Peyer's patch (tissue), 4 donors: Measurements from ENCODE around the gene SACS. TPM values are rescaled to one million over a fixed set of nuclear protein-coding genes. Genes with fewer than 3 reads are reported as not detected.

Source experiments
- DNase-seq, 3 donors: peaks; one replicate each; pipeline ENCODE4 v3.0.0-alpha.2; 2017 to 2019
- H3K27ac ChIP-seq, 4 donors: fragments of 200-600 bp; sonication (generic); one replicate each; pipeline ENCODE4 v1.5.1; 2016 to 2019
- H3K27me3 ChIP-seq, 2 donors: fragments of 200-600 bp; sonication (generic); one replicate each; pipeline ENCODE4 v1.5.1; 2019
- H3K36me3 ChIP-seq, 3 donors: fragments of 200-600 bp; sonication (generic); one replicate each; pipeline ENCODE4 v1.5.1; 2016 to 2019
- H3K4me1 ChIP-seq, 4 donors: fragments of 200-600 bp; sonication (generic); one replicate each; pipeline ENCODE4 v1.5.1; 2016 to 2019
- H3K4me3 ChIP-seq, 4 donors: fragments of 200-600 bp; sonication (generic); 1 replicate in 3 of 4; 2 replicates in 1 of 4; pipeline ENCODE4 v1.5.1; 2016 to 2019; ENCODE audit warnings: mild to moderate bottlenecking in 1 of 4
- H3K9me3 ChIP-seq, 4 donors: fragments of 200-600 bp; sonication (generic); one replicate each; pipeline ENCODE4 v1.5.1; 2016 to 2019; ENCODE audit warnings: mild to moderate bottlenecking in 1 of 4
- POLR2A ChIP-seq, 2 donors: fragments of 450-650 bp; IDR thresholded peaks; one replicate each; pipeline ENCODE4 v1.5.1; 2017; ENCODE audit warnings: antibody characterized with exemption in 2 of 2, mild to moderate bottlenecking in 2 of 2, moderate library complexity in 2 of 2
- total RNA-seq, 4 donors: library from RNA; depleted of rRNA; stranded (reverse); fragments of >200 nt; gene quantifications; one replicate each; pipeline ENCODE4 v1.1.0, GENCODE V29; 2016
- TF ChIP-seq, protein P1 (sequence below), 6 experiments: fragments of 450-650 bp in 4 of 6; fragments of 200-600 bp in 2 of 6; sonication (generic) in 1 of 6; IDR thresholded peaks; one replicate each; pipeline ENCODE4 v1.5.1; 2017 to 2019; ENCODE audit warnings: antibody characterized with exemption in 6 of 6, mild to moderate bottlenecking in 3 of 6, moderate library complexity in 1 of 6

SACS gene
- total RNA-seq, 4 donors from 2014 or later: 5.4 to 49.5 (median 5.9) TPM

DNA sequence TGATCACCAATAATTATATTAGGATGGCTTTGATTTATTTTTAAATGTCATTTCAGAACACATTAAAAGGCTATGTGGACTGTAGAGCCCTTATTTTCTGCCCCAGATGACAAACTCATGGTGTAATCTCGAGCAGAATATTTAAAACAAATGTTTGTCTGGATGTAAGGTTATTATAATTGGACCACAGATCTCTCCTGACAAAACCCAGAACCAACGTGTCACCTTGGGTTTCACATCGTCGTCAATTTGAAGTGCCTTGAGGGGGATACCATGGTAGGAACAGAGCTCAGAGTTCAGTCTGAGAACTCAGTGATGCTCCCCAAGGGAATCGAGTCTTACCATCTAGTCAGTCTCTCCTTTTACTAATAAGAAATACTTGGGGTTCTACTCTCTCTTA is 2.8 kb downstream of the SACS start:
- TF ChIP-seq, protein P1, sequence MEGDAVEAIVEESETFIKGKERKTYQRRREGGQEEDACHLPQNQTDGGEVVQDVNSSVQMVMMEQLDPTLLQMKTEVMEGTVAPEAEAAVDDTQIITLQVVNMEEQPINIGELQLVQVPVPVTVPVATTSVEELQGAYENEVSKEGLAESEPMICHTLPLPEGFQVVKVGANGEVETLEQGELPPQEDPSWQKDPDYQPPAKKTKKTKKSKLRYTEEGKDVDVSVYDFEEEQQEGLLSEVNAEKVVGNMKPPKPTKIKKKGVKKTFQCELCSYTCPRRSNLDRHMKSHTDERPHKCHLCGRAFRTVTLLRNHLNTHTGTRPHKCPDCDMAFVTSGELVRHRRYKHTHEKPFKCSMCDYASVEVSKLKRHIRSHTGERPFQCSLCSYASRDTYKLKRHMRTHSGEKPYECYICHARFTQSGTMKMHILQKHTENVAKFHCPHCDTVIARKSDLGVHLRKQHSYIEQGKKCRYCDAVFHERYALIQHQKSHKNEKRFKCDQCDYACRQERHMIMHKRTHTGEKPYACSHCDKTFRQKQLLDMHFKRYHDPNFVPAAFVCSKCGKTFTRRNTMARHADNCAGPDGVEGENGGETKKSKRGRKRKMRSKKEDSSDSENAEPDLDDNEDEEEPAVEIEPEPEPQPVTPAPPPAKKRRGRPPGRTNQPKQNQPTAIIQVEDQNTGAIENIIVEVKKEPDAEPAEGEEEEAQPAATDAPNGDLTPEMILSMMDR (IDR thresholded peaks at IDR 0.05): no peak
- no peak for TF ChIP-seq POLR2A (IDR thresholded peaks at IDR 0.05)
- Histone ChIP-seq H3K9me3 (no peaks in the 10 kb centered on the region), H3K36me3 (no peaks in the 10 kb centered on the region), H3K4me3 (no peak overlapping the region), H3K27me3 (no peaks in the 10 kb centered on the region), H3K4me1 (peaks cover 0 to 10% (median 0%) of the 10 kb centered on the region in 4 donors), H3K27ac (no peak overlapping the region)
- no peak for DNase-seq

DNA sequence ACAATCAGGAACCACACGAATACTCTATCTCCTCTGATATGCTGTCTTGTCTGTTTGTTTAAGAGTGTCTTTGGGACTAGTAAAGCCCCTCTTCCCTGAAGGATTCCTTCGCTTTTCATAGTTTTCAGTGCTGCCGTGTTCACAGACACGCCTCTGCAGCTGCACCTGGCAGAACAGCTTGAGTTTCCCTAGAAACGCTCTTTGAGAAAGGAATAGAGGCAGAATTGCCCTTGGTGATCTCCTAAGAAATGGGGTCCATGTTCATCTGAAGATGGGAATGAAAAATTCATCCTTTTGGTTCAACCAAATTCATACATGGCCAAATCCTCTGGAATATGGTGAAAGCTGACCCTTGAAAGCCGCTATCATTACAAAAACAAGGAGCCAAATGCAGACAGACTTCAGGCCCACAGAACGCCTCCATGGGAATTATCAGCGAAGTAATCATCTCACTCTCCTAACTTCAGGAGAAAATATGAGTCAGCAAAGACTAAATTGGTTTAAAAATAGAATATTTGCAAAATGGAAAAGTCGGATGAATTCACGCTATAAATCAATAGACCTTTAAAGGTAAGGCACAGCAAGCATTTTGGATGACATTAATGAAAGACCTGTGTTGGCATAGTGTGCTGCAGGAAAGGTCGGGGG is 5.5 kb downstream of the SACS start:
- Histone ChIP-seq H3K4me3 (no peak overlapping the region), H3K27ac (peak overlapping the region in 2 of 4 donors; percentile 31 to 56), H3K9me3 (no peaks in the 10 kb centered on the region), H3K27me3 (no peaks in the 10 kb centered on the region), H3K4me1 (peaks cover 0 to 10% (median 0%) of the 10 kb centered on the region in 4 donors), H3K36me3 (no peaks in the 10 kb centered on the region)
- TF ChIP-seq, protein P1 (IDR thresholded peaks at IDR 0.05): no peak
- TF ChIP-seq POLR2A (IDR thresholded peaks at IDR 0.05): no peak
- no peak for DNase-seq

DNA sequence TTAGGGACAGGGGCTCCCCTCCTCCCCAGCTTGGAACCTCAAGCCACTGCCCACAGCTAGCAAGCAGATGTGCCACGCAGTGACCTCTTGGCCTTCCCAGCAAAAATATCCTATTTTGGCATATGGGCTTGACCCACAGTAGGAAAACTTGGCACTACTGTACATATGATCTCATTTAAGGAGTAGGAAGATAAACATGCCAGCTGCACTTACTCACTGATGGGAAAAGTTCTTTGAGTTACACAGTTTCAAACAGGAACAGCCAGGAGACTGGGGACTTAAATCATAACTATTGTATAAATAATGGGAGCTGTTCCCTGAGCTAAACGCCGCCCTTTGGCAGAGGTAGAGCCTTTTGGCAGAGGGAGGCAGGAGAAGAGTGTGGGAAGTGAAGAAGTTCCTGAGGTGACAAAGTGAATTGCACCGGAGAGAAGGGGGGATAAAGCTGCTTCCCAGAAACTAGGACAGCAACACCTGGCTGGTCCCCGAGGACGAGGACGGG is 6.1 kb downstream of the SACS start:
- TF ChIP-seq POLR2A (IDR thresholded peaks at IDR 0.05): no peak
- TF ChIP-seq, protein P1 (IDR thresholded peaks at IDR 0.05): no peak
- no peaks in the 10 kb centered on the region for H3K9me3 ChIP-seq
- no peak for DNase-seq
- H3K27me3 ChIP-seq: no peaks in the 10 kb centered on the region
- no peak overlapping the region for H3K4me3 ChIP-seq
- H3K27ac ChIP-seq: peak overlapping the region in 3 of 4 donors; percentile 7 to 56 (median 31)
- H3K4me1 ChIP-seq: peaks cover 0 to 10% (median 0%) of the 10 kb centered on the region in 4 donors
- H3K36me3 ChIP-seq: no peaks in the 10 kb centered on the region

GRCh38 chr13:23421596-23421995 is 11.9 kb downstream of the SACS start:
- Histone ChIP-seq H3K4me1 (no peaks in the 10 kb centered on the region), H3K4me3 (no peak overlapping the region), H3K9me3 (no peaks in the 10 kb centered on the region), H3K27ac (no peak overlapping the region), H3K36me3 (no peaks in the 10 kb centered on the region), H3K27me3 (no peaks in the 10 kb centered on the region)
- no peak for TF ChIP-seq POLR2A (IDR thresholded peaks at IDR 0.05)
- TF ChIP-seq, protein P1 (IDR thresholded peaks at IDR 0.05): no peak
- DNase-seq: no peak

GRCh38 chr13:23418776-23419683 is 14.5 kb downstream of the SACS start:
- no peak overlapping the region for H3K27ac ChIP-seq
- DNase-seq: no peak

More at GRCh38 chr13:23418776-23419683, 14.5 kb downstream of the SACS start:
- Histone ChIP-seq H3K36me3 (no peaks in the 10 kb centered on the region), H3K4me1 (no peaks in the 10 kb centered on the region), H3K9me3 (no peaks in the 10 kb centered on the region), H3K27me3 (no peaks in the 10 kb centered on the region), H3K4me3 (no peak overlapping the region)
- TF ChIP-seq, protein P1 (IDR thresholded peaks at IDR 0.05): no peak
- no peak for TF ChIP-seq POLR2A (IDR thresholded peaks at IDR 0.05)
